ENCODE data around the gene ERC1.

GRCh38 chr12:1013618-1014489 is 22.8 kb downstream of the ERC1 start:
- TF ChIP-seq CTCF (IDR thresholded peaks at IDR 0.05) (no peak), POLR2AphosphoS5 (IDR thresholded peaks at IDR 0.05) (no peak), EP300 (IDR thresholded peaks at IDR 0.05; ENCODE audit: low read depth) (no peak), POLR2A (IDR thresholded peaks at IDR 0.05) (no peak)
